Ovary (tissue), 3 donors: ENCODE data around the gene FAM163B.

Experiments used
- EP300 ChIP-seq: sonication (generic); formaldehyde crosslinking; IDR thresholded peaks from one replicate; pipeline ENCODE4 v1.6.1; 2017; ENCODE audit warnings: antibody characterized with exemption
- POLR2A ChIP-seq: fragments of 450-650 bp; IDR thresholded peaks from one replicate; pipeline ENCODE4 v1.6.1; 2017; ENCODE audit warnings: antibody characterized with exemption, mild to moderate bottlenecking, moderate library complexity
- TF ChIP-seq, protein P1 (sequence below), 3 donors: fragments of 450-650 bp in 2 of 3; fragments of 200-600 bp in 1 of 3; IDR thresholded peaks; one replicate each; pipeline versions ENCODE4 v1.5.1 to v1.8.0; 2016 to 2022; ENCODE audit warnings: antibody characterized with exemption in 3 of 3, mild to moderate bottlenecking in 1 of 3
- donor health status: DM: no; HTN: no; CAD: no.

DNA sequence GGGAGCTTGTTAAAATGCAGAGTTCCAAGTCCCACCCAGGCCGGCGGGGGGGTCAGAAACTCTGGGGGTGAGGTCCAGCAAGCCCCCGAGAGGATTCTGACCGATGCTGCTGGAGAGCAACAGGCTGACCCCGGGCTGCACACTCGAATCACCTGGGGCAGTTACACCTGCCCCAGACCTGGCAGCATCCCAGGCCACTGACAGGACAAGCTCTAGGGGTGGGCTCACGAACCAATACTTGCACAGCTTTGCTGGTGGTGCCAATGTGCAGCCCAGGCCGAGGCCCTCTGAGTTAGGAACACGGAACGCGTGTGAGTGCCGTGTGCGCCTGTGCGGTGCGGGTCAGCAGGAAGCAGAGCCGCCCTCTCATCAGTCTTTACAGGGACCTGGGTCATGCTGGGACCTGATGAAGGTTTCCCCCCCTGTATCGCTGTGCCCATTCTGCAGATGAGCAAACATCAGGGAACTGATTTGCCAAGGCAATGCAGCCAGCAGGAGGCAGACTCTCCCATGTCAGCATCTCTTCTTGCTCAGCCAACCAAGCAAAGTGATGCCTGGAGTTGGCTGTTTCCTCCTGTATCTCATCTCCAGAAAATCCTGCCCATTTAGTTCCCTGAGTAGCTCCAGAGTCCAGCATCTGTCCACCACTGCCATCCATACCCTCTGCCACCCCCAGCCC, 16.3 kb downstream of the FAM163B start:
- TF ChIP-seq, protein P1, sequence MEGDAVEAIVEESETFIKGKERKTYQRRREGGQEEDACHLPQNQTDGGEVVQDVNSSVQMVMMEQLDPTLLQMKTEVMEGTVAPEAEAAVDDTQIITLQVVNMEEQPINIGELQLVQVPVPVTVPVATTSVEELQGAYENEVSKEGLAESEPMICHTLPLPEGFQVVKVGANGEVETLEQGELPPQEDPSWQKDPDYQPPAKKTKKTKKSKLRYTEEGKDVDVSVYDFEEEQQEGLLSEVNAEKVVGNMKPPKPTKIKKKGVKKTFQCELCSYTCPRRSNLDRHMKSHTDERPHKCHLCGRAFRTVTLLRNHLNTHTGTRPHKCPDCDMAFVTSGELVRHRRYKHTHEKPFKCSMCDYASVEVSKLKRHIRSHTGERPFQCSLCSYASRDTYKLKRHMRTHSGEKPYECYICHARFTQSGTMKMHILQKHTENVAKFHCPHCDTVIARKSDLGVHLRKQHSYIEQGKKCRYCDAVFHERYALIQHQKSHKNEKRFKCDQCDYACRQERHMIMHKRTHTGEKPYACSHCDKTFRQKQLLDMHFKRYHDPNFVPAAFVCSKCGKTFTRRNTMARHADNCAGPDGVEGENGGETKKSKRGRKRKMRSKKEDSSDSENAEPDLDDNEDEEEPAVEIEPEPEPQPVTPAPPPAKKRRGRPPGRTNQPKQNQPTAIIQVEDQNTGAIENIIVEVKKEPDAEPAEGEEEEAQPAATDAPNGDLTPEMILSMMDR (IDR thresholded peaks at IDR 0.05), result no peak
- TF ChIP-seq POLR2A, result no peak
- TF ChIP-seq EP300, result no peak
